ENCODE measurements around the gene KAT7.

GRCh38 chr17:49747632-49748031 lies 40.8 kb upstream of the KAT7 start:
- TF ChIP-seq TARDBP (IDR thresholded peaks at IDR 0.05; ENCODE audit: borderline replicate concordance) (no peak), HCFC1 (IDR thresholded peaks at IDR 0.05; ENCODE audit: low read length) (no peak), MYC (IDR thresholded peaks at IDR 0.05; ENCODE audit: insufficient read depth, insufficient read length, insufficient replicate concordance, low read length, severe bottlenecking) (no peak), POLR2A (IDR thresholded peaks at IDR 0.05; ENCODE audit: low read depth, low read length) (no peak), ZNF622 (IDR thresholded peaks at IDR 0.05) (no peak), CTCF (IDR thresholded peaks at IDR 0.05 in 2 of 3, conservative IDR thresholded peaks at IDR 0.05 in 1 of 3; ENCODE audit: control insufficient read depth in 2 of 3, extremely low read depth in 1 of 3, insufficient read depth in 1 of 3, low read depth in 3 of 3, low read length in 3 of 3) (no peak), FOS (IDR thresholded peaks at IDR 0.05; ENCODE audit: borderline replicate concordance, extremely low read depth, insufficient read length) (no peak), SUZ12 (IDR thresholded peaks at IDR 0.05; ENCODE audit: unreplicated experiment) (no peak)

All from GM12878 (cell line).